ENCODE measurements around the gene RAB4A.

RAB4A gene

DNA sequence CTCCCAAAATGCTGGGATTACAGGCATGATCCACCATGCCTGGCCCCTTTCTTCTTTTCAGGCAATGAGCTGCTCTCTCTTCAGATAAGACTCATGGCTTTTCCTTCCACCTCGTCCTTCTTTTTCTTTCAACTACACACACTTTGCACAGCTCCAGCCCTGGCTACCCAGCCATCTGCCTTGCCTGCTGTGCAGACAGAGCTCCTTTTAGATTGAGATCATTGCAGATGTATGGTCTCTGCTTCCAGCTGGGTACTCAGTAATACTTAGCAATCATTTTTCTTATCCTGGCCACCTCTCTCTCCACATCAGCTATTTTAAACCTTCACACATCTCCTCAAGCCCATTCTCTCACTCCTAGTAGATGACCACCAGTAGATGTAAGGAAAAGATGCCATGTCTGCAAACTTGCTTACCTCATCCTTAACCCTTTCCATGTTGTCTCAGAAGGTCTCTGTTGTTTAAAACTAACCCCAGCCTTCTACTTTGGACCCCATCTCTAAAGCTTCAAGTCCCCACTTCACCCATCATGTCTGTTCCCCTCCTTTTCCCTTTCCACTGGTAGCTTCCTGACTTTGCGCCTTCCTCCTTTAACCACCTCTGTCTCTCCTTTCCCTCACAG, 7.3 kb downstream of the RAB4A start:
- H3K4me3 ChIP-seq (ENCODE audit: control insufficient read depth, low read depth, low read length): no peak overlapping the region
- DNase-seq (ENCODE audit: low read depth): no peak
- TF ChIP-seq, protein P1, sequence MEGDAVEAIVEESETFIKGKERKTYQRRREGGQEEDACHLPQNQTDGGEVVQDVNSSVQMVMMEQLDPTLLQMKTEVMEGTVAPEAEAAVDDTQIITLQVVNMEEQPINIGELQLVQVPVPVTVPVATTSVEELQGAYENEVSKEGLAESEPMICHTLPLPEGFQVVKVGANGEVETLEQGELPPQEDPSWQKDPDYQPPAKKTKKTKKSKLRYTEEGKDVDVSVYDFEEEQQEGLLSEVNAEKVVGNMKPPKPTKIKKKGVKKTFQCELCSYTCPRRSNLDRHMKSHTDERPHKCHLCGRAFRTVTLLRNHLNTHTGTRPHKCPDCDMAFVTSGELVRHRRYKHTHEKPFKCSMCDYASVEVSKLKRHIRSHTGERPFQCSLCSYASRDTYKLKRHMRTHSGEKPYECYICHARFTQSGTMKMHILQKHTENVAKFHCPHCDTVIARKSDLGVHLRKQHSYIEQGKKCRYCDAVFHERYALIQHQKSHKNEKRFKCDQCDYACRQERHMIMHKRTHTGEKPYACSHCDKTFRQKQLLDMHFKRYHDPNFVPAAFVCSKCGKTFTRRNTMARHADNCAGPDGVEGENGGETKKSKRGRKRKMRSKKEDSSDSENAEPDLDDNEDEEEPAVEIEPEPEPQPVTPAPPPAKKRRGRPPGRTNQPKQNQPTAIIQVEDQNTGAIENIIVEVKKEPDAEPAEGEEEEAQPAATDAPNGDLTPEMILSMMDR (IDR thresholded peaks at IDR 0.05; ENCODE audit: control insufficient read depth, insufficient read depth, low read depth, low read length, missing control alignments): no peak

DNA sequence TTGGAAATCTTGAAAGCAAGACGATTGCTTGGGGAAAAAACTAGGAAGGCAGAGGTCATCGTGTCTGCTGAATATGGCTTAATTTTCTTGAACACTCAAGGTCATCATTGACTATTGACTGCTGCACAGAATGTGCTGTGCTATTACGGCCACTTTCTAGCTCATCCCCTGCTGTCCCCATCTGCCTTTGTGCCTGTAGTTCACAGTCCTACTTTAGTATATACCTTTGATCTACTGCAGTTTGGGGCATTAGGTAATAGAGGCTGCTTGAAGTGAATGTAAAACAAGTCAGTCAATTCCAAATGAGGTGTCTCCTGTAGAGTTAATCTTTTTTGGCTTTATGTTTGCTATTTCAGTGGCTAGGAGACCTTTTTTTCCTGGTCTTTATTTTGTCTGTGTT, 8.3 kb downstream of the RAB4A start:
- no peak overlapping the region for H3K4me3 ChIP-seq (ENCODE audit: control insufficient read depth, low read depth, low read length)
- no peak for DNase-seq (ENCODE audit: low read depth)
- TF ChIP-seq, protein P1 (IDR thresholded peaks at IDR 0.05; ENCODE audit: control insufficient read depth, insufficient read depth, low read depth, low read length, missing control alignments): no peak

DNA sequence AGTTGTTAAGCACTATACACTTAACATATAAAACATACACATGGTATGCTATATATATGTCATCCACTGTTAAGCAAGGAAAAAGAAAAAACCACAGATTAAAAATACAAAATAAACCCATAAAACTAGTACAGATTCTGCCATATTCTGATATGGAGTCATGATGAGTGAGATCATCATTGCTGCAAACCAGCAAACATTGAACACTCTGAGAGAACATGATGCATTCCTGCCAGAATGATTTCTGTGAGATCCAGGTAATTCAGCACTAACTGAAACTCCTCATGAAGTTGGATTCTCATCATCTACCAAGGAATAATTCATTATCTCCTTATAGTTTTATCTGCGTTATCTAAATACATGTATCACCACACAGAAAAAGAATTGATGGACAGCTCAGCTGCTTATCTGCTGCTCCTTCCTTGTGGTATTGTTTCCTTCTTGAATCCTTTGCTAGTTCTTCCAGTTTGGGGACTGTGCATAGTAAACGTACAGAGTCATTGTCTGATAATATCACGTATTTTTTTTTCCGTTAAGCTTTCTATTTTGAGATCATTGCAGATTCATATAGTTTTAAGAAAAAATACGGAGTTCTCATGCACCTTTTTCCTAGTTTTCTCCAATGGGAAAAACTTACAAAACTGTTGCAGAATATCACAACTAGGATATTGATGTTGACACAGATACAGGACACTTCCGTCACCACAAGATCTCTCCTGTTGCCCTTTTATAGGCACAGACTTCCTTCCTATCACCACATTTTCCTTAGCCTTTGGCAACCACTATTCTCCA, 9.3 kb downstream of the RAB4A start:
- DNase-seq (ENCODE audit: low read depth): no peak
- TF ChIP-seq, protein P1 (IDR thresholded peaks at IDR 0.05; ENCODE audit: control insufficient read depth, insufficient read depth, low read depth, low read length, missing control alignments): no peak
- H3K4me3 ChIP-seq (ENCODE audit: control insufficient read depth, low read depth, low read length): no peak overlapping the region

DNA sequence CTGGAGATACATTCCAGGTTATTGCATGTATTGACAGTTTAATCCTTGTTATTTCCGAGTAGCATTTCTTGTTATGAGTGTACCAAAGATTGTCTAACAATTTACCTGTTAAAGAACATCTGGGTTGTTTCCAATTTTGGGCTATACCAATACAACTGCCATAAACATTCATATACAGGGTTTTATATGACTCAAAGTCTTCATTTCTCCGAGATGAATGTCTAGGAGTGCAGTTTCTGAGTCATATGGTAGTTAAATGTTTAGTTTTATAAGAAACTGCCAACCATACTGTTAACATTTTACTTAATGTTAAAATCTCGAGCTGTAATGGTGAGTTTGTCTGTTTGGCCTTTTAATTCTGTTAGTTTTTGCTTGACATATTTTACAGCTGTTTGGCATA, 10.0 kb downstream of the RAB4A start:
- no peak overlapping the region for H3K4me3 ChIP-seq (ENCODE audit: control insufficient read depth, low read depth, low read length)
- no peak for DNase-seq (ENCODE audit: low read depth)
- TF ChIP-seq, protein P1 (IDR thresholded peaks at IDR 0.05; ENCODE audit: control insufficient read depth, insufficient read depth, low read depth, low read length, missing control alignments): no peak

DNA sequence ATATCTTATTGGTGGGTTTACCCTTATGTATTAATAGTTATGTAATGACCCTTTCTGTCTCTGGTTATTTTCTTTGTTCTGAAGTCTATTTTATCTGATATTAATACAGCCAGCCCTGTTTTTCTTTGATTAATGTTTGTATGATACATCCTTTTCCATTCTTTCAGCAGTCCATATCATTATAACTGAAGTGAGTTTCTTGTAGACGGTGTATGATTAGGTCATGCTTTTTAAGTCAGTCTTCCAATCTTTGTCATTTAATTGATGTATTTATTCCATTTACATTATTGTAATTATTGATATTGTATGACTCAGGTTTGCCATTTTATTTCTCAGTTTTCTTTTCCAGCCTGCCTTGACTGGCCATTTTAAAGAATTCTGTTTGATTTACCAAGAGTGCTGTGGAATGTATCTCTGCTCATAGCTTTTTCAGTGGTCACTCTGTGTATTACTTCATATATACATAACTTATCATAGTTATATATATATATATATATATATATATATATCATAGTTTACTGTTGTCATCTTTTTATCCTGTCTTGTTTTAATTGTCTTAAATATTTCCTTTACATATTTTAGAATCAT, 10.5 kb downstream of the RAB4A start:
- DNase-seq (ENCODE audit: low read depth): no peak
- TF ChIP-seq, protein P1 (IDR thresholded peaks at IDR 0.05; ENCODE audit: control insufficient read depth, insufficient read depth, low read depth, low read length, missing control alignments): no peak

DNA sequence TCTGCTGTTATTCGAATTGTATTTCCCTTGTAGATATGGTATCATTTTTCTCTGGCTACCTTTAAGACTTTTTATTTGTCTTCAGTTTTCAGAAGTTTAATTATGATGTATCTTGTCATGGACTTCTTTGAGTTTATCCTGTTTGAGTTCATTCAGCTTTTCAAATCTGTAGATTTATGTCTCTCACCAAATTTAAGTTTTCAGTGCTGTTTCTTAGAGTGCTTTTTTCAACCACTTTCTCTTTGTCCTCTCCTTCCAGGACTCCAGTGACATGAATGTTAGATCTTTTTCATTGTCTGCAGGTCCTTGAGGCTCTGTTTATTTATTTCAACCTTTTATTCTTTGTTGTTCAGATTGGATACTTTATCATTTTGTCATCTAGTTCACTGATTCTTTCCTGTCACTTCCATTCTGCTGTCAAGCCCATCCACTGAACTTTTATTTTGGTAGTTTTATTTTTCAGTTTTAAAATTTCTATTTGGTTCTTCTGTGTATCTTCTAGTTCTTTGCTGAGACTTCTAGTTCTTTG, 11.4 kb downstream of the RAB4A start:
- no peak overlapping the region for H3K4me3 ChIP-seq (ENCODE audit: control insufficient read depth, low read depth, low read length)
- TF ChIP-seq, protein P1 (IDR thresholded peaks at IDR 0.05; ENCODE audit: control insufficient read depth, insufficient read depth, low read depth, low read length, missing control alignments): no peak
- DNase-seq (ENCODE audit: low read depth): no peak

More for the DNA sequence above, 10.5 kb downstream of the RAB4A start:
- H3K4me3 ChIP-seq (ENCODE audit: control insufficient read depth, low read depth, low read length): no peak overlapping the region

Data from AG09309 (cell line).